ENCODE data around the gene NPHS1. TPM values are rescaled to one million over a fixed set of nuclear protein-coding genes. Genes with fewer than 3 reads are reported as not detected.

NPHS1 gene
- total and polyA plus RNA-seq, 4 donors: under 0.01 TPM; not detected in 3

- Histone ChIP-seq H3K9ac (ENCODE audit: low read depth in 1 of 2, low read length in 2 of 2) (no peak overlapping the region), H3K9me3 (ENCODE audit: control insufficient read depth in 4 of 4, low read length in 3 of 4) (no peaks in the 10 kb centered on the region), H3K27me3 (ENCODE audit: control insufficient read depth in 4 of 4, insufficient read depth in 4 of 4, low read length in 3 of 4) (no peaks in the 10 kb centered on the region), H3K36me3 (ENCODE audit: control insufficient read depth in 4 of 4, insufficient read depth in 3 of 4, low read depth in 1 of 4, low read length in 3 of 4) (peaks cover 0 to 10% (median 4%) of the 10 kb centered on the region in 4 donors), H3K4me1 (ENCODE audit: control insufficient read depth in 4 of 4, insufficient read depth in 4 of 4, low read length in 3 of 4) (peaks cover 0 to 2% (median 0%) of the 10 kb centered on the region in 4 donors), H3K27ac (ENCODE audit: low read depth in 1 of 2, low read length in 2 of 2) (no peak overlapping the region), H3K4me3 (ENCODE audit: low read depth in 1 of 3, low read length in 3 of 3) (no peak overlapping the region)
- WGBS: 50% methylated on average over 2 of the region's 2 CpGs
- no peak for DNase-seq (ENCODE audit: low spot score)
- TF ChIP-seq RXRA (IDR thresholded peaks at IDR 0.05): no peak
- no peak for TF ChIP-seq FOXA1 (IDR thresholded peaks at IDR 0.05)
- TF ChIP-seq, protein P1, sequence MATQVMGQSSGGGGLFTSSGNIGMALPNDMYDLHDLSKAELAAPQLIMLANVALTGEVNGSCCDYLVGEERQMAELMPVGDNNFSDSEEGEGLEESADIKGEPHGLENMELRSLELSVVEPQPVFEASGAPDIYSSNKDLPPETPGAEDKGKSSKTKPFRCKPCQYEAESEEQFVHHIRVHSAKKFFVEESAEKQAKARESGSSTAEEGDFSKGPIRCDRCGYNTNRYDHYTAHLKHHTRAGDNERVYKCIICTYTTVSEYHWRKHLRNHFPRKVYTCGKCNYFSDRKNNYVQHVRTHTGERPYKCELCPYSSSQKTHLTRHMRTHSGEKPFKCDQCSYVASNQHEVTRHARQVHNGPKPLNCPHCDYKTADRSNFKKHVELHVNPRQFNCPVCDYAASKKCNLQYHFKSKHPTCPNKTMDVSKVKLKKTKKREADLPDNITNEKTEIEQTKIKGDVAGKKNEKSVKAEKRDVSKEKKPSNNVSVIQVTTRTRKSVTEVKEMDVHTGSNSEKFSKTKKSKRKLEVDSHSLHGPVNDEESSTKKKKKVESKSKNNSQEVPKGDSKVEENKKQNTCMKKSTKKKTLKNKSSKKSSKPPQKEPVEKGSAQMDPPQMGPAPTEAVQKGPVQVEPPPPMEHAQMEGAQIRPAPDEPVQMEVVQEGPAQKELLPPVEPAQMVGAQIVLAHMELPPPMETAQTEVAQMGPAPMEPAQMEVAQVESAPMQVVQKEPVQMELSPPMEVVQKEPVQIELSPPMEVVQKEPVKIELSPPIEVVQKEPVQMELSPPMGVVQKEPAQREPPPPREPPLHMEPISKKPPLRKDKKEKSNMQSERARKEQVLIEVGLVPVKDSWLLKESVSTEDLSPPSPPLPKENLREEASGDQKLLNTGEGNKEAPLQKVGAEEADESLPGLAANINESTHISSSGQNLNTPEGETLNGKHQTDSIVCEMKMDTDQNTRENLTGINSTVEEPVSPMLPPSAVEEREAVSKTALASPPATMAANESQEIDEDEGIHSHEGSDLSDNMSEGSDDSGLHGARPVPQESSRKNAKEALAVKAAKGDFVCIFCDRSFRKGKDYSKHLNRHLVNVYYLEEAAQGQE (IDR thresholded peaks at IDR 0.05): no peak
- TF ChIP-seq FOXA2 (IDR thresholded peaks at IDR 0.05): no peak
- TF ChIP-seq EGR1 (IDR thresholded peaks at IDR 0.05; ENCODE audit: low read depth in 2 of 2): no peak
- TF ChIP-seq, protein P2, sequence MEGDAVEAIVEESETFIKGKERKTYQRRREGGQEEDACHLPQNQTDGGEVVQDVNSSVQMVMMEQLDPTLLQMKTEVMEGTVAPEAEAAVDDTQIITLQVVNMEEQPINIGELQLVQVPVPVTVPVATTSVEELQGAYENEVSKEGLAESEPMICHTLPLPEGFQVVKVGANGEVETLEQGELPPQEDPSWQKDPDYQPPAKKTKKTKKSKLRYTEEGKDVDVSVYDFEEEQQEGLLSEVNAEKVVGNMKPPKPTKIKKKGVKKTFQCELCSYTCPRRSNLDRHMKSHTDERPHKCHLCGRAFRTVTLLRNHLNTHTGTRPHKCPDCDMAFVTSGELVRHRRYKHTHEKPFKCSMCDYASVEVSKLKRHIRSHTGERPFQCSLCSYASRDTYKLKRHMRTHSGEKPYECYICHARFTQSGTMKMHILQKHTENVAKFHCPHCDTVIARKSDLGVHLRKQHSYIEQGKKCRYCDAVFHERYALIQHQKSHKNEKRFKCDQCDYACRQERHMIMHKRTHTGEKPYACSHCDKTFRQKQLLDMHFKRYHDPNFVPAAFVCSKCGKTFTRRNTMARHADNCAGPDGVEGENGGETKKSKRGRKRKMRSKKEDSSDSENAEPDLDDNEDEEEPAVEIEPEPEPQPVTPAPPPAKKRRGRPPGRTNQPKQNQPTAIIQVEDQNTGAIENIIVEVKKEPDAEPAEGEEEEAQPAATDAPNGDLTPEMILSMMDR (IDR thresholded peaks at IDR 0.05; ENCODE audit: low read depth, low read length, missing input control): no peak
- no peak for TF ChIP-seq NR2F2 (IDR thresholded peaks at IDR 0.05)
- TF ChIP-seq RAD21 (IDR thresholded peaks at IDR 0.05): no peak
- no peak for TF ChIP-seq HNF4A (conservative IDR thresholded peaks at IDR 0.05)
- TF ChIP-seq, protein P3, sequence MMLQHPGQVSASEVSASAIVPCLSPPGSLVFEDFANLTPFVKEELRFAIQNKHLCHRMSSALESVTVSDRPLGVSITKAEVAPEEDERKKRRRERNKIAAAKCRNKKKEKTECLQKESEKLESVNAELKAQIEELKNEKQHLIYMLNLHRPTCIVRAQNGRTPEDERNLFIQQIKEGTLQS (IDR thresholded peaks at IDR 0.05): no peak
- TF ChIP-seq JUND (IDR thresholded peaks at IDR 0.05): no peak
- TF ChIP-seq SP1 (IDR thresholded peaks at IDR 0.05): no peak
- no peak for TF ChIP-seq TAF1 (conservative IDR thresholded peaks at IDR 0.05)
- TF ChIP-seq GABPA (IDR thresholded peaks at IDR 0.05 in 1 of 2, conservative IDR thresholded peaks at IDR 0.05 in 1 of 2): no peak
- no peak for TF ChIP-seq HNF4G (IDR thresholded peaks at IDR 0.05)
- no peak for TF ChIP-seq MAX (IDR thresholded peaks at IDR 0.05)
- TF ChIP-seq YY1 (IDR thresholded peaks at IDR 0.05): no peak
- TF ChIP-seq, protein P4, sequence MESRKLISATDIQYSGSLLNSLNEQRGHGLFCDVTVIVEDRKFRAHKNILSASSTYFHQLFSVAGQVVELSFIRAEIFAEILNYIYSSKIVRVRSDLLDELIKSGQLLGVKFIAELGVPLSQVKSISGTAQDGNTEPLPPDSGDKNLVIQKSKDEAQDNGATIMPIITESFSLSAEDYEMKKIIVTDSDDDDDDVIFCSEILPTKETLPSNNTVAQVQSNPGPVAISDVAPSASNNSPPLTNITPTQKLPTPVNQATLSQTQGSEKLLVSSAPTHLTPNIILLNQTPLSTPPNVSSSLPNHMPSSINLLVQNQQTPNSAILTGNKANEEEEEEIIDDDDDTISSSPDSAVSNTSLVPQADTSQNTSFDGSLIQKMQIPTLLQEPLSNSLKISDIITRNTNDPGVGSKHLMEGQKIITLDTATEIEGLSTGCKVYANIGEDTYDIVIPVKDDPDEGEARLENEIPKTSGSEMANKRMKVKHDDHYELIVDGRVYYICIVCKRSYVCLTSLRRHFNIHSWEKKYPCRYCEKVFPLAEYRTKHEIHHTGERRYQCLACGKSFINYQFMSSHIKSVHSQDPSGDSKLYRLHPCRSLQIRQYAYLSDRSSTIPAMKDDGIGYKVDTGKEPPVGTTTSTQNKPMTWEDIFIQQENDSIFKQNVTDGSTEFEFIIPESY (IDR thresholded peaks at IDR 0.05): no peak
Observed at GRCh38 chr19:35883882-35884281, 31.6 kb upstream of the NPHS1 start.

Data from liver (tissue), 9 donors.